Mesenchymal stem cell (in vitro differentiated cells and primary cell): ENCODE results near the gene LRRC26.

ENCODE experiments used
- DNase-seq: peaks from one replicate; pipeline ENCODE4 v3.0.0-alpha.2; 2013
- H2AFZ ChIP-seq: one replicate; pipeline ENCODE4 v1.6.1; 2013; ENCODE audit warnings: low read depth, mild to moderate bottlenecking, control low read depth, inconsistent platforms, low read length, moderate library complexity
- H2AK5ac ChIP-seq: 2 replicates; pipeline ENCODE4 v1.6.1; 2013; ENCODE audit warnings: low read length, moderate library complexity, mild to moderate bottlenecking, inconsistent platforms; ENCODE audit not compliant: severe bottlenecking
- H2BK120ac ChIP-seq: one replicate; pipeline ENCODE4 v1.6.1; 2013; ENCODE audit warnings: low read depth, mild to moderate bottlenecking, inconsistent platforms, low read length, moderate library complexity
- H2BK12ac ChIP-seq, 2 experiments: one replicate each; pipeline ENCODE4 v1.6.1; 2013; ENCODE audit warnings: inconsistent platforms in 2 of 2, low read length in 2 of 2, mild to moderate bottlenecking in 2 of 2, moderate library complexity in 2 of 2, control low read depth in 1 of 2
- H2BK15ac ChIP-seq: one replicate; pipeline ENCODE4 v1.6.1; 2013; ENCODE audit warnings: mild to moderate bottlenecking, low read depth, inconsistent platforms; ENCODE audit not compliant: poor library complexity, severe bottlenecking
- H2BK5ac ChIP-seq: 2 replicates; pipeline ENCODE4 v1.6.1; 2013; ENCODE audit warnings: low read depth, mild to moderate bottlenecking, low read length, control low read depth, inconsistent platforms; ENCODE audit not compliant: poor library complexity, severe bottlenecking
- H3K14ac ChIP-seq, 2 experiments: one replicate each; pipeline ENCODE4 v1.6.1; 2013; ENCODE audit warnings: inconsistent platforms in 2 of 2, low read length in 2 of 2, control low read depth in 1 of 2, mild to moderate bottlenecking in 1 of 2, moderate library complexity in 1 of 2
- H3K18ac ChIP-seq, 2 experiments: one replicate each; pipeline ENCODE4 v1.6.1; 2013; ENCODE audit warnings: inconsistent platforms in 2 of 2, low read length in 2 of 2, control low read depth in 1 of 2, low read depth in 1 of 2, mild to moderate bottlenecking in 1 of 2
- H3K23ac ChIP-seq, 2 experiments: one replicate each; pipeline ENCODE4 v1.6.1; 2013; ENCODE audit warnings: inconsistent platforms in 2 of 2, low read length in 2 of 2, mild to moderate bottlenecking in 2 of 2, moderate library complexity in 2 of 2, control low read depth in 1 of 2
- H3K27ac ChIP-seq: 2 replicates; pipeline ENCODE4 v1.5.1; 2013; ENCODE audit warnings: mild to moderate bottlenecking, moderate library complexity, low read length, control low read depth, inconsistent platforms; ENCODE audit not compliant: poor library complexity, severe bottlenecking
- H3K27me3 ChIP-seq, 2 experiments: 2 replicates each; pipeline versions ENCODE4 v1.6.1 to v1.7.0; 2013; ENCODE audit warnings: low read length in 2 of 2, mild to moderate bottlenecking in 2 of 2, moderate library complexity in 2 of 2, control low read depth in 1 of 2, inconsistent platforms in 1 of 2; ENCODE audit not compliant: control insufficient read depth in 1 of 2, insufficient read depth in 1 of 2
- H3K36me3 ChIP-seq, 2 experiments: 2 replicates each; pipeline versions ENCODE4 v1.6.1 to v1.7.0; 2013; ENCODE audit warnings: low read length in 2 of 2, control low read depth in 1 of 2, inconsistent platforms in 1 of 2, low read depth in 1 of 2, mild to moderate bottlenecking in 1 of 2; ENCODE audit not compliant: insufficient read depth in 2 of 2, control insufficient read depth in 1 of 2
- H3K4ac ChIP-seq, 2 experiments: one replicate each; pipeline ENCODE4 v1.6.1; 2013; ENCODE audit warnings: inconsistent platforms in 2 of 2, low read length in 2 of 2, mild to moderate bottlenecking in 2 of 2, moderate library complexity in 2 of 2, control low read depth in 1 of 2, low read depth in 1 of 2
- H3K4me1 ChIP-seq: 2 replicates; pipeline ENCODE4 v1.6.1; 2013; ENCODE audit warnings: low read depth, low read length, control low read depth; ENCODE audit not compliant: control insufficient read depth, insufficient read depth
- H3K4me2 ChIP-seq: 2 replicates; pipeline ENCODE4 v1.6.1; 2013; ENCODE audit warnings: low read length, mild to moderate bottlenecking, inconsistent platforms; ENCODE audit not compliant: poor library complexity, severe bottlenecking
- H3K4me3 ChIP-seq, 2 experiments: 2 replicates each; pipeline versions ENCODE4 v1.5.1 to v1.7.0; 2013; ENCODE audit warnings: low read length in 2 of 2, mild to moderate bottlenecking in 2 of 2, control low read depth in 1 of 2, low read depth in 1 of 2; ENCODE audit not compliant: insufficient read depth in 1 of 2
- H3K79me1 ChIP-seq: replicated peaks from 2 replicates; pipeline ENCODE4 v1.6.1; 2013; ENCODE audit warnings: mild to moderate bottlenecking, control low read depth, low read length, inconsistent platforms; ENCODE audit not compliant: poor library complexity, severe bottlenecking
- H3K9ac ChIP-seq: 2 replicates; pipeline ENCODE4 v1.7.0; 2013; ENCODE audit warnings: mild to moderate bottlenecking, low read length, moderate library complexity
- H3K9me3 ChIP-seq: 2 replicates; pipeline ENCODE4 v1.7.0; 2013; ENCODE audit warnings: mild to moderate bottlenecking, low read length; ENCODE audit not compliant: control insufficient read depth
- H4K8ac ChIP-seq: one replicate; pipeline ENCODE4 v1.6.1; 2013; ENCODE audit warnings: inconsistent platforms, mild to moderate bottlenecking, low read length, moderate library complexity
- H4K91ac ChIP-seq: one replicate; pipeline ENCODE4 v1.6.1; 2013; ENCODE audit warnings: mild to moderate bottlenecking, low read length, inconsistent platforms
- WGBS: methylation state at CpG from one replicate; pipeline ENCODE4 v1.1.7; 2013; ENCODE audit warnings: mixed read lengths; 5-methylcytosine and 5-hydroxymethylcytosine counted together

Gene LRRC26

DNA sequence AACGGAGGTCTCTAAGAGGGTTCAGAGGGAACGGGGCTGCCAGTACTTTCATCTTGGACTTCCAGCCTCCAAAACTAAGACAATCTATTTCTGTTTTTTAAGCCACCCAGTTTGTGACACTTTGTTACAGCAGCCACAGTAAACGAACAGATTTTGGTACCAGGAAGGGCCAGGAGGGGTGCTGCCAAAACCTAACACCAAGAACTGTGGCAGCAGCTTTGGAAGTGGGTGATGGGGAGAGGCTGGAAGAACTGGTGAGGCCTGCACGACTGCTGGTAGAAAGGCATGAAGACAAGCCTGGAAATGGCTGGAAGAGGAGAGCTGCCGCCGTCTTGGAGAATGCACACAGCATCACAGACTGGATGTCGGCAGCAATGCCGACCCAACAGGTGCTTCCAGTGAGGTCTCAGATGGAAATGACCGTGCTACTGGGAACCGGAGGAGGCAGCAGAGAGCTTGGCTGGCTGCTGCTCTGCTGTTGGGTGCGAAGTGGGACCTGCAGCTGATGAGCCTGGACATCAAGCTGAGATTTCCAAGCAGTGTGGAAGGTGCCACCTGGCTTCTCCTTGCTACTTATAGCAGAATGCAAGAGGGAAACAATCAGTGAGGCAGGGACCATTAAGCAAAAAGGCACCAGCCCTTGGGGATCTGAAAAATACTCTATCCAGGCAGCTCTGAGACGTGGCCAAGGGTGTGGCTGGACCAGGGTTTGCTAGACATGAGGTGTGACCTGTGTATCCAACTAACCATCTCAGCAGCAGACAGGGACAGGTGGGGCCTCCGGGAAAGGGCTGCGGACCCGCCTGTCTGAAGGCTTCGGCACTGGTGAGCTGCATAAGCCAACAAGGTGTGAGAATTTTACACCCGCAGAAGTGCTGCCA is 6.7 kb upstream of the LRRC26 start:
- no peak overlapping the region for H3K4me2 ChIP-seq
- H2AK5ac ChIP-seq, result no peak overlapping the region
- no peak overlapping the region for H2BK15ac ChIP-seq
- H3K36me3 ChIP-seq, result peaks cover 31 to 51% of the 10 kb centered on the region in 2 experiments
- H2BK12ac ChIP-seq, result no peak overlapping the region
- H3K27me3 ChIP-seq, result peaks cover 22 to 34% of the 10 kb centered on the region in 2 experiments
- H2BK5ac ChIP-seq, result no peak overlapping the region
- no peak overlapping the region for H2AFZ ChIP-seq
- H3K4me3 ChIP-seq, result no peak overlapping the region
- H3K4me1 ChIP-seq, result peaks cover 7% of the 10 kb centered on the region
- H3K9me3 ChIP-seq, result no peaks in the 10 kb centered on the region
- no peak overlapping the region for H4K8ac ChIP-seq
- no peak overlapping the region for H3K23ac ChIP-seq
- DNase-seq, result peak; percentile 32
- H3K14ac ChIP-seq, result no peak overlapping the region
- H4K91ac ChIP-seq, result no peak overlapping the region
- H3K4ac ChIP-seq, result no peak overlapping the region
- WGBS, result 67% methylated on average over 17 of the region's 17 CpGs
- H3K27ac ChIP-seq, result no peak overlapping the region
- H2BK120ac ChIP-seq, result no peak overlapping the region
- peaks cover 7% of the 10 kb centered on the region for H3K79me1 ChIP-seq
- no peak overlapping the region for H3K9ac ChIP-seq
- H3K18ac ChIP-seq, result no peak overlapping the region

DNA sequence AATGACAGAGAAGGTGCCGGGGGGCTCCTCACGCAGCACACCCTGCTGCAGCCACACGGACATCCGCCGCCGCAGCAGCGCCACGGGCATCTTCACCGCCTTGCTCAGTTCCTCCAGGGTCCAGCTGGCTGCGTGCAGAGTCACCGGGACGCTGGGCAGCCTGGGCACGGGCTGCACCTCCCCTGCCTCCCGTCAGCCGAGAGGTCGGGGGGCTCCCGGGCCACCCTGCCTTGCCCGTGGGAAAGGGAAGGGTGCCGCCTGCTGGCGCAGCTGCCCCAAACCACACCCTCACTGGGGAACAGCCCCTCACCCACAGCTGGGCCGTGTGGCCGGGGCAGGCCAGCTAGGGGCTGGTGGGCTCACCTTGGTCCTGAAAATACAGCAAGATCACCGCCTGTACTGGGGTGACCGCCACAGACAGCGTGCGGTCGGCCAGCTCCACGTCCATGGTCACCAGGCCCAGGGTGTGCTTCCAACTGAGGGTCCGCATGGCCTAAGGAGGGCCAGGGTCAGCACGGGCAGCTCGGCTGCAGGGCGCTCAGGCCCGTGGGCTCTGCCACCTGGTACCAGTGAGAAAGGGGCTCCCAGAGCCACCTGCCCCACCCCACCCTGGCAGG is 5.6 kb upstream of the LRRC26 start:
- Histone ChIP-seq H3K4me1 (peaks cover 7% of the 10 kb centered on the region), H3K9ac (no peak overlapping the region), H3K4ac (no peak overlapping the region), H3K23ac (no peak overlapping the region), H3K27ac (no peak overlapping the region), H3K27me3 (peaks cover 33 to 45% of the 10 kb centered on the region in 2 experiments), H3K4me2 (no peak overlapping the region), H3K79me1 (peaks cover 4% of the 10 kb centered on the region), H3K14ac (no peak overlapping the region), H2BK120ac (no peak overlapping the region), H3K18ac (no peak overlapping the region), H4K91ac (no peak overlapping the region), H3K9me3 (no peaks in the 10 kb centered on the region), H3K4me3 (no peak overlapping the region), H2AFZ (no peak overlapping the region), H2BK12ac (no peak overlapping the region), H2BK15ac (no peak overlapping the region), H4K8ac (no peak overlapping the region), H2BK5ac (no peak overlapping the region), H3K36me3 (peaks cover 20 to 40% of the 10 kb centered on the region in 2 experiments), H2AK5ac (no peak overlapping the region)
- WGBS, result 61% methylated on average over 30 of the region's 33 CpGs
- no peak for DNase-seq

DNA sequence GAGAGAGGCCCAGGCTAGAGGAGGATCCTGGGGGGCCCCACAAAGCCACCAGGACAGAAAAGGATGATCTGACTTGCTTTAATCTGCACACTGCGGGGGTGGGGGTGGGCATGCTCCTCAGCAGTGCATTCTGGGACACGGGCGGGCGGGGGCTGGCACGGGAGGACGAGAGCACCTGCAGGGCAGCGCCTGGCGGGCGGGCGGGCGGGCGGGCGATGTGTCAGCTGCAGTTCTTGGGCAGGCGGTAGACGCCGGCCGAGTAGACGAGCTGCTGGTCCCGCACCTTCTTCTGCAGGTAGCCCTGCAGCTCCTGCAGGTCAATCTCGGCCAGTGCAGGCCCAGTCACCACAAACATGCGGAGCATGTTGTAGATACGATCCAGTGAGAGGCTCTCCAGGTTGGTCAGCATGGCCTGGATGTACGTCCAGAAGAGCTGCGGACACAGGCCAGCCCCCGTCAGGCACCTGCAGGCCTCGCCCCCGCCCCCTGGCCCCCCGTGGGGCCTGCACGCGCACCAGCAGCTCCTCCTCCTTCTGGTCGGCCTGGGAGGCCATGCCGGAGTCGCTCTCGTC is 5.0 kb upstream of the LRRC26 start:
- H3K36me3 ChIP-seq, result peaks cover 14 to 33% of the 10 kb centered on the region in 2 experiments
- no peaks in the 10 kb centered on the region for H3K9me3 ChIP-seq
- H3K4me2 ChIP-seq, result no peak overlapping the region
- no peak overlapping the region for H4K91ac ChIP-seq
- peaks cover 8% of the 10 kb centered on the region for H3K4me1 ChIP-seq
- H3K27ac ChIP-seq, result no peak overlapping the region
- H3K4ac ChIP-seq, result no peak overlapping the region
- H3K14ac ChIP-seq, result no peak overlapping the region
- peaks cover 4% of the 10 kb centered on the region for H3K79me1 ChIP-seq
- H2BK5ac ChIP-seq, result no peak overlapping the region
- no peak overlapping the region for H3K9ac ChIP-seq
- 61% methylated on average over 34 of the region's 34 CpGs for WGBS
- H2AK5ac ChIP-seq, result no peak overlapping the region
- no peak overlapping the region for H2BK12ac ChIP-seq
- H4K8ac ChIP-seq, result no peak overlapping the region
- H3K23ac ChIP-seq, result no peak overlapping the region
- no peak overlapping the region for H2BK15ac ChIP-seq
- H3K4me3 ChIP-seq, result no peak overlapping the region
- H3K18ac ChIP-seq, result no peak overlapping the region
- H2BK120ac ChIP-seq, result no peak overlapping the region
- no peak overlapping the region for H2AFZ ChIP-seq
- H3K27me3 ChIP-seq, result peaks cover 39 to 52% of the 10 kb centered on the region in 2 experiments
- DNase-seq, result no peak
